ENCODE measurements around the gene ZNF385B. TPM values are rescaled to one million over a fixed set of nuclear protein-coding genes. Genes with fewer than 3 reads are reported as not detected.
"Not testable (repeated sequence)": the region's sequence is repeated elsewhere in the genome, so short reads cannot be mapped to it uniquely, and the experiment has no call there.

Gene ZNF385B
- total RNA-seq, 1 donor from 2014 or later: 1.9 TPM

DNA sequence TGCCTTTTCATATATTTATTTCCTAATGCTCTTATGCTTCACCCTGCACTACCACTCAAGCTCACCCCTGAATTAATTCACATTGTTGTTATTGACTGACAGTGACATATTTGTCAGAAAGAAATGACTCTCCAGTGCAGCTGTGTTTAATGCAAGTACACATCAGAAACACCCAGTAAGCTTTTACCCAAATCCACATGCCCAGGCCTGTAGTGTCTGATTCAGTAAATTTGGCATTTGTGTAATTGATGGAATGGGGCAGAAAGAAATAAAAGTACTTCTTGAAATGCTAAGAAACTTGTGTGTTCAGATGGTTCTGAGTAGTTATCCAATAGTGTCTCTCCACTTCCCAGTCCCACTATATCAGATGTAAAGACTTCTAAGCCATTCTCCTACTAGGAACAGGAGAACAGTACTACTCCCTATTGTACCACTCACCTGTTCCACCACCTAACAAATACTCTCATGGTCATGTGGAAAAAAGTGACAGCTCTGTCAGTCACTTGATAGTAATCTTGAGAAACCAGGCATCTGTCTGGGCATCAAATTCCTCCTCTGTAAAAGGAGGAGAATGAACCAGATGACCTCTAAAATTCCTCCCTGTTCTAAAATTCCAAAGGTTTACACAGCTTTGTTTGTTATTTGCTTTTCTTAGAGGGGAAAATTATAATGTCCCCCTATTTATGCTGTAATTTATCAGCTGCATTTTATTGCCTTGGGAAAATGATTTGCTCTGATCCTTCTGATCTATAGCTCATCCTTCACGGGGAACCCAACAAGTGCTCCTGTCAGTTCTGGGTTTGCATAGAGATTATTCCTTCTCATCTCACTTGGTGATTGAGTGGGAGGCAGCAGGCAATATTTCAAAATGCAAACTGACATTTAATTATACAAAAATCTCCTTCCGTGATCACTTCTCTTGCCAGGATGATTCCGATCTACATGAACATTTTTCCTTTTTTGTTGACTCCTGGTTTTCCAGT, 70.9 kb downstream of the ZNF385B start:
- no peaks in the 10 kb centered on the region for H3K27me3 Mint-ChIP-seq
- no peaks in the 10 kb centered on the region for H3K4me1 Mint-ChIP-seq (ENCODE audit: unreplicated experiment)
- H3K4me3 Mint-ChIP-seq: no peak overlapping the region
- H3K9me3 Mint-ChIP-seq: no peaks in the 10 kb centered on the region
- no peaks in the 10 kb centered on the region for H3K36me3 Mint-ChIP-seq
- DNase-seq (ENCODE audit: extremely low spot score, unreplicated experiment): no peak
- TF ChIP-seq, protein P1, sequence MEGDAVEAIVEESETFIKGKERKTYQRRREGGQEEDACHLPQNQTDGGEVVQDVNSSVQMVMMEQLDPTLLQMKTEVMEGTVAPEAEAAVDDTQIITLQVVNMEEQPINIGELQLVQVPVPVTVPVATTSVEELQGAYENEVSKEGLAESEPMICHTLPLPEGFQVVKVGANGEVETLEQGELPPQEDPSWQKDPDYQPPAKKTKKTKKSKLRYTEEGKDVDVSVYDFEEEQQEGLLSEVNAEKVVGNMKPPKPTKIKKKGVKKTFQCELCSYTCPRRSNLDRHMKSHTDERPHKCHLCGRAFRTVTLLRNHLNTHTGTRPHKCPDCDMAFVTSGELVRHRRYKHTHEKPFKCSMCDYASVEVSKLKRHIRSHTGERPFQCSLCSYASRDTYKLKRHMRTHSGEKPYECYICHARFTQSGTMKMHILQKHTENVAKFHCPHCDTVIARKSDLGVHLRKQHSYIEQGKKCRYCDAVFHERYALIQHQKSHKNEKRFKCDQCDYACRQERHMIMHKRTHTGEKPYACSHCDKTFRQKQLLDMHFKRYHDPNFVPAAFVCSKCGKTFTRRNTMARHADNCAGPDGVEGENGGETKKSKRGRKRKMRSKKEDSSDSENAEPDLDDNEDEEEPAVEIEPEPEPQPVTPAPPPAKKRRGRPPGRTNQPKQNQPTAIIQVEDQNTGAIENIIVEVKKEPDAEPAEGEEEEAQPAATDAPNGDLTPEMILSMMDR (conservative IDR thresholded peaks at IDR 0.05): no peak
- H3K27ac Mint-ChIP-seq: no peak overlapping the region

DNA sequence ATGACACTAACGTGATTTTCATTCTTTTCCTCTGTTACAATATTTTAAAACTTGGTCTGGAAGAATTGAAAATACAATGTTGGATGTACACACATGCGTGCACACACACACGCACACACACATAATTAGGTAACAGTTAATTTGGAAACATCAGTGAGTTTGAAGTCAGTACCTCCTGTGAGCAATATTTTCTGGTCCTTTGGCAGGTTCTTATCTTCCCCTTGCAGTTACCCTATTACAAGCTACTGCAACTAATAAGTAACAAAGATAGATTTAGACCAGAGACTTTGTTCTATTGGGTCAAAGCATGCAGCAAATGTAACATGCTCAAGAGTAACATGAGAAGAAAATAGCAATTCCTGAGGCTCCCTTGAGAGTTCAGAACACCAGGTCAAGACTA, 73.3 kb downstream of the ZNF385B start:
- Mint-ChIP-seq H3K36me3 (no peaks in the 10 kb centered on the region), H3K4me3 (no peak overlapping the region), H3K27ac (no peak overlapping the region), H3K27me3 (no peaks in the 10 kb centered on the region), H3K9me3 (no peaks in the 10 kb centered on the region), H3K4me1 (ENCODE audit: unreplicated experiment) (no peaks in the 10 kb centered on the region)
- TF ChIP-seq, protein P1 (conservative IDR thresholded peaks at IDR 0.05): no peak
- no peak for DNase-seq (ENCODE audit: extremely low spot score, unreplicated experiment)

DNA sequence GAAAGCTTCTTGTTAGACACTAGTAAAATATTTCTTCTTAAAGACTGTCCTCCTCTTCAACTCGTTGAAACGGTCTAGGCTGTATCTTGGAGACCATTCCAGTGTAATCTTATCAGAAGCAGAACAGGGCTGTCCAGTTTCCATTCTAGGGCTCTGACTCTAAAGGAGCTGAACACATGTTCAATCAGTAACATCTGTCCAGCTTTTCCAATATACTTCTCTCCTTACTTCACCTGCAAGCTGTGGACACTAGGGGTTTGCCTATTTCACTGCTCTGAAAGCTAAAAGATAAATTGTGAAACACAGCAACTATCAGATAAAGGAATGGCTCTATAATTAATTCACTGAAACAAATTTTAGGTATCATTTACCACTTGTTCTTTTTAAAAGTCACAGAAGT, 73.8 kb downstream of the ZNF385B start:
- Mint-ChIP-seq H3K27me3 (no peaks in the 10 kb centered on the region), H3K4me3 (no peak overlapping the region), H3K4me1 (ENCODE audit: unreplicated experiment) (no peaks in the 10 kb centered on the region), H3K9me3 (no peaks in the 10 kb centered on the region), H3K27ac (no peak overlapping the region), H3K36me3 (no peaks in the 10 kb centered on the region)
- TF ChIP-seq, protein P1 (conservative IDR thresholded peaks at IDR 0.05): no peak
- DNase-seq (ENCODE audit: extremely low spot score, unreplicated experiment): no peak

DNA sequence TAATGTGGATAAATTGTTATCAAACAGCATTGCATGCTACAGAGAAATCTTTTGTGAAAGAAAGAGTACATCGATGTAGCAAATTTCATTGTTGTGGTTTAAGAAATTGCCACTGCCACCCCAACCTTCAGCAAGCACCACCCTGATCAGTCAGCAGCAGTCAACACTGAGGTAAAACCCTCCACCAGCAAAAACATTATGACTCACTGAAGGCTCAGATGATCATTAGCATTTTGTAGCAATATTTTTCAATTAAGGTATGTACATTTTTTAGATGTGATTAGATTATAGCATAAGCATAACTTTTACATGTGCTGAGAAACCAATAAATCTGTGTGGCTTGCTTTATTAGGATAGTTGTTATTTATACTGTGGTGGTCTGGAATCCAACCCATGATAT, 75.5 kb downstream of the ZNF385B start:
- Mint-ChIP-seq H3K27me3 (peaks cover 3% of the 10 kb centered on the region), H3K36me3 (no peaks in the 10 kb centered on the region)
- DNase-seq (ENCODE audit: extremely low spot score, unreplicated experiment): no peak

GRCh38 chr2:179782346-179782745, 79.1 kb downstream of the ZNF385B start:
- DNase-seq (ENCODE audit: extremely low spot score, unreplicated experiment); H3K27ac Mint-ChIP-seq; H3K36me3 Mint-ChIP-seq; H3K4me3 Mint-ChIP-seq; H3K4me1 Mint-ChIP-seq (ENCODE audit: unreplicated experiment); H3K9me3 Mint-ChIP-seq; H3K27me3 Mint-ChIP-seq: not testable (repeated sequence)

More for the DNA sequence above, 75.5 kb downstream of the ZNF385B start:
- Mint-ChIP-seq H3K4me3 (no peak overlapping the region), H3K27ac (no peak overlapping the region), H3K4me1 (ENCODE audit: unreplicated experiment) (no peaks in the 10 kb centered on the region), H3K9me3 (no peaks in the 10 kb centered on the region)
- TF ChIP-seq, protein P1 (conservative IDR thresholded peaks at IDR 0.05): no peak

GRCh38 chr2:179773986-179774385, 87.4 kb downstream of the ZNF385B start:
- H3K4me3 Mint-ChIP-seq: no peak overlapping the region
- H3K36me3 Mint-ChIP-seq: no peaks in the 10 kb centered on the region
- H3K9me3 Mint-ChIP-seq: no peaks in the 10 kb centered on the region
- DNase-seq (ENCODE audit: extremely low spot score, unreplicated experiment): no peak
- no peaks in the 10 kb centered on the region for H3K4me1 Mint-ChIP-seq (ENCODE audit: unreplicated experiment)
- peaks cover 4% of the 10 kb centered on the region for H3K27me3 Mint-ChIP-seq
- H3K27ac Mint-ChIP-seq: no peak overlapping the region
- TF ChIP-seq, protein P1 (conservative IDR thresholded peaks at IDR 0.05): no peak

All from type B pancreatic cell (in vitro differentiated cells).